CD4-positive, alpha-beta memory T cell (primary cell): ENCODE measurements around the gene S1PR2. TPM values are rescaled to one million over a fixed set of nuclear protein-coding genes. Genes with fewer than 3 reads are reported as not detected.

Experiments used
- CTCF ChIA-PET: fragments of 350-600 bp; sonication (Branson Sonifier 250); formaldehyde crosslinking; loops from one replicate; lab custom pipeline; 2021; ENCODE audit warnings: inconsistent platforms; ENCODE audit not compliant: partially characterized antibody; lab: Charles Lee
- POLR2A ChIA-PET: fragments of 350-600 bp; sonication (Branson Sonifier 250); formaldehyde crosslinking; loops from one replicate; lab custom pipeline; 2021; ENCODE audit not compliant: partially characterized antibody; lab: Charles Lee
- DNase-seq, 5 donors: peaks; one replicate each; pipeline versions ENCODE4 v3.0.0 to v3.0.0-alpha.2; 2020 to 2022; ENCODE audit warnings: mixed read lengths in 1 of 5
- H3K27ac ChIP-seq: one replicate; pipeline ENCODE4 v1.7.0; 2013; ENCODE audit warnings: low read depth, low read length
- H3K27me3 ChIP-seq: 2 replicates; pipeline ENCODE4 v1.7.0; 2013; ENCODE audit warnings: mild to moderate bottlenecking, low read length, moderate library complexity; ENCODE audit not compliant: insufficient read depth
- H3K36me3 ChIP-seq: 2 replicates; pipeline ENCODE4 v1.7.0; 2013; ENCODE audit warnings: mild to moderate bottlenecking, low read length, moderate library complexity; ENCODE audit not compliant: insufficient read depth
- H3K4me1 ChIP-seq: 2 replicates; pipeline ENCODE4 v1.7.0; 2013; ENCODE audit warnings: mild to moderate bottlenecking, low read length, moderate library complexity; ENCODE audit not compliant: insufficient read depth
- H3K4me3 ChIP-seq, 2 donors: one replicate each; pipeline ENCODE4 v1.7.0; 2013; ENCODE audit warnings: low read length in 2 of 2, mild to moderate bottlenecking in 1 of 2
- H3K9me3 ChIP-seq, 2 donors: one replicate each; pipeline ENCODE4 v1.7.0; 2013; ENCODE audit warnings: low read length in 2 of 2, control low read depth in 1 of 2; ENCODE audit not compliant: control insufficient read depth in 1 of 2
- H3K27ac Mint-ChIP-seq, 7 donors: one replicate each; pipeline ENCODE4 v1.8.0; 2020 to 2021; ENCODE audit warnings: mixed read lengths in 7 of 7, mild to moderate bottlenecking in 6 of 7, inconsistent platforms in 3 of 7, moderate library complexity in 3 of 7
- H3K27me3 Mint-ChIP-seq, 2 donors: one replicate each; pipeline ENCODE4 v1.8.0; 2020 to 2021; ENCODE audit warnings: mixed read lengths in 2 of 2
- H3K36me3 Mint-ChIP-seq, 2 donors: one replicate each; pipeline ENCODE4 v1.8.0; 2020 to 2021; ENCODE audit warnings: mixed read lengths in 2 of 2, inconsistent platforms in 1 of 2, mild to moderate bottlenecking in 1 of 2
- H3K4me1 Mint-ChIP-seq, 4 donors: one replicate each; pipeline ENCODE4 v1.8.0; 2020 to 2021; ENCODE audit warnings: mixed read lengths in 4 of 4, mild to moderate bottlenecking in 1 of 4
- H3K4me3 Mint-ChIP-seq, 8 donors: one replicate each; pipeline ENCODE4 v1.8.0; 2020 to 2021; ENCODE audit warnings: mixed read lengths in 8 of 8, mild to moderate bottlenecking in 7 of 8, moderate library complexity in 6 of 8, inconsistent platforms in 3 of 8
- H3K9me3 Mint-ChIP-seq, 8 donors: one replicate each; pipeline ENCODE4 v1.8.0; 2020 to 2021; ENCODE audit warnings: mixed read lengths in 8 of 8, mild to moderate bottlenecking in 5 of 8, inconsistent platforms in 3 of 8, moderate library complexity in 1 of 8
- intact Hi-C: fragments of 100-400 bp; cut with micrococcal nuclease; formaldehyde crosslinking; loops from one replicate; pipeline ENCODE4 v1.15.1; 2023
- polyA plus RNA-seq, 2 donors: library from polyadenylated mRNA; unstranded; fragments of 300-500 nt; fragmentation: Illumina TruSeq; gene quantifications; one replicate each; pipeline ENCODE4 v1.2.3, GENCODE V29; 2021
- total RNA-seq, 2 experiments: library from RNA; stranded (reverse); gene quantifications; one replicate each; pipeline ENCODE4 v1.2.3, GENCODE V29; 2021

The S1PR2 gene, protein sequence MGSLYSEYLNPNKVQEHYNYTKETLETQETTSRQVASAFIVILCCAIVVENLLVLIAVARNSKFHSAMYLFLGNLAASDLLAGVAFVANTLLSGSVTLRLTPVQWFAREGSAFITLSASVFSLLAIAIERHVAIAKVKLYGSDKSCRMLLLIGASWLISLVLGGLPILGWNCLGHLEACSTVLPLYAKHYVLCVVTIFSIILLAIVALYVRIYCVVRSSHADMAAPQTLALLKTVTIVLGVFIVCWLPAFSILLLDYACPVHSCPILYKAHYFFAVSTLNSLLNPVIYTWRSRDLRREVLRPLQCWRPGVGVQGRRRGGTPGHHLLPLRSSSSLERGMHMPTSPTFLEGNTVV
- total RNA-seq: 1 to 10 TPM; 9.0 to 9.4 TPM
- 1 to 10 TPM; 1.4 to 2.3 TPM for polyA plus RNA-seq

- Histone ChIP-seq H3K9me3 (no peaks in the 10 kb centered on the region), H3K4me1 (peaks cover 37% of the 10 kb centered on the region), H3K27ac (peak within 1 kb of the TSS; percentile 92), H3K27me3 (no peaks in the 10 kb centered on the region), H3K36me3 (no peaks in the 10 kb centered on the region), H3K4me3 (peak within 1 kb of the TSS; percentile 69 to 77)
- intact Hi-C loops: loop anchor here (2.0 to 10.0 kb wide), 3 partner anchors 36 to 604 kb away; partner anchors contain the start of genes DNMT1 and TMED1
- CTCF ChIA-PET: interaction anchor here (8.8 kb wide), 1 partner anchor 19 kb away, joined by 132 read pairs; the partner anchor contains the start of gene MRPL4
- Mint-ChIP-seq H3K4me3 (peak within 1 kb of the TSS; percentile 87 to 92 (median 90)), H3K27ac (peak within 1 kb of the TSS; percentile 92 to 97 (median 94)), H3K27me3 (no peaks in the 10 kb centered on the region), H3K36me3 (peaks cover 0 to 4% of the 10 kb centered on the region in 2 donors), H3K4me1 (peaks cover 20 to 52% (median 30%) of the 10 kb centered on the region in 4 donors), H3K9me3 (no peaks in the 10 kb centered on the region)
- POLR2A ChIA-PET: interaction anchor here (0.9 to 5.8 kb wide), 4 partner anchors 15 to 87 kb away, joined by 3 to 67 read pairs (median 6); partner anchors contain the start of gene MRPL4
- peak; percentile 67 to 86 (median 75) for DNase-seq
Observed at GRCh38 chr19:10230861-10231611, at the start of gene S1PR2. S1PR2 (minus strand) TSS chr19:10231331; CDS start chr19:10224905, 6,426 bp downstream.

DNA sequence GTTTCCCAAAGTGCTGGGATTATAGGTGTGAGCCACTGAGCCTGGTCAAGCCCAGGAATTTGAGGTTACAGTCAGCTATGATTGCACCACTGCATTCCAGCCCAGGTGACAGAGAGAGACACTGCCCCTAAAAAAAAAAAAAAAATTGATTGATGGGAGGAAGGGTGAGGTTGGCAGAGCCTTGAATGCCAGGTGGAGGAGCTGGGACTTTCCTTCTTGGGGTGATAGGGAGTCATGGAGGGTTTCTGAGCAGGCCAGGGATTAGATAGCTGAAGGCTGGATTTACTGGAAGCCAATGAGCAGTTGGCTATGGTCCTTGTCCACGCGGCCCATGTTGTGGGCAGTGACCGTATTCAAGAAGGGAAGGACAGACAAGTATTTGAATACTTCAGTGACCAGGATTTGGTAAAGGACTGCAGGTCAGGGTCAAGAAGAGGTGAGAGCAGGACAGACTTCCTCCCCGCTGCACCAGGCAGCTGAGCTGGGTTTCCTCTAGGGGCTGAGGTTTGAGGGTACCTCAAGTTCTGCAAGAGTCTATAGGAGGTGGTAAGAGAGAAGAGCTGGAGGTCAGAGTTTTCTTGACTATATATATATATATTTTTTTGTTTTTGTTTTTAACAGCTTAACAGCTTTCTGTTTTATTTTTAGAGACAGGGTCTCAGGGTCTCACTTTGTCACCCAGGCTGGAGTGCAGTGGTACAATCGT is 48.8 kb upstream of the S1PR2 start:
- Histone ChIP-seq H3K36me3 (peaks cover 12% of the 10 kb centered on the region), H3K4me1 (no peaks in the 10 kb centered on the region), H3K27ac (no peak overlapping the region), H3K4me3 (no peak overlapping the region), H3K9me3 (no peaks in the 10 kb centered on the region), H3K27me3 (no peaks in the 10 kb centered on the region)
- ChIA-PET POLR2A (interaction anchor here (0.8 to 2.2 kb wide), 4 partner anchors 9 to 61 kb away, joined by 3 to 9 read pairs (median 6); partner anchors contain the start of genes ICAM1 and ICAM5), CTCF (interaction anchor here (0.8 to 2.3 kb wide), 5 partner anchors 9 to 125 kb away, joined by 3 to 25 read pairs (median 6); partner anchors contain the start of gene ICAM1)
- Mint-ChIP-seq H3K4me3 (no peak overlapping the region), H3K9me3 (no peaks in the 10 kb centered on the region), H3K4me1 (peaks cover 2 to 10% (median 7%) of the 10 kb centered on the region in 4 donors), H3K36me3 (peaks cover 13 to 36% of the 10 kb centered on the region in 2 donors), H3K27me3 (no peaks in the 10 kb centered on the region), H3K27ac (peak overlapping the region in 2 of 7 donors; percentile 20 to 70)
- intact Hi-C loops: no loop called here
- no peak for DNase-seq

GRCh38 chr19:10278935-10279334 is 47.8 kb upstream of the S1PR2 start:
- ChIA-PET CTCF (interaction anchor here (0.8 to 2.0 kb wide), 4 partner anchors 9 to 113 kb away, joined by 3 to 6 read pairs (median 5); no protein-coding TSS in a partner anchor), POLR2A (interaction anchor here (1.5 to 2.2 kb wide), 3 partner anchors 8 to 11 kb away, joined by 7 to 9 read pairs (median 8); partner anchors contain the start of genes ICAM1 and ICAM5)
- peaks cover 3% of the 10 kb centered on the region for H3K36me3 ChIP-seq
- H3K4me1 ChIP-seq: no peaks in the 10 kb centered on the region
- no peaks in the 10 kb centered on the region for H3K9me3 ChIP-seq
- Mint-ChIP-seq H3K9me3 (no peaks in the 10 kb centered on the region), H3K36me3 (peaks cover 9 to 40% of the 10 kb centered on the region in 2 donors), H3K4me3 (no peak overlapping the region), H3K27ac (peak overlapping the region in 2 of 7 donors; percentile 81 to 89), H3K27me3 (no peaks in the 10 kb centered on the region), H3K4me1 (peaks cover 5 to 11% (median 8%) of the 10 kb centered on the region in 4 donors)
- intact Hi-C loops: no loop called here
- no peaks in the 10 kb centered on the region for H3K27me3 ChIP-seq
- H3K27ac ChIP-seq: no peak overlapping the region
- no peak for DNase-seq
- no peak overlapping the region for H3K4me3 ChIP-seq

GRCh38 chr19:10277795-10278589 is 46.9 kb upstream of the S1PR2 start:
- no peak overlapping the region for H3K4me3 Mint-ChIP-seq
- peaks cover 6 to 14% (median 8%) of the 10 kb centered on the region in 4 donors for H3K4me1 Mint-ChIP-seq
- ChIA-PET CTCF (interaction anchor here (0.8 to 1.6 kb wide), 4 partner anchors 8 to 111 kb away, joined by 3 to 6 read pairs (median 4); no protein-coding TSS in a partner anchor), POLR2A (interaction anchor here (1.9 to 2.2 kb wide), 2 partner anchors 8 to 12 kb away, joined by 8 to 9 read pairs; partner anchors contain the start of gene ICAM5)
- H3K27ac ChIP-seq: no peak overlapping the region
- no peaks in the 10 kb centered on the region for H3K4me1 ChIP-seq
- no peaks in the 10 kb centered on the region for H3K27me3 Mint-ChIP-seq
- no peaks in the 10 kb centered on the region for H3K9me3 Mint-ChIP-seq
- H3K4me3 ChIP-seq: no peak overlapping the region
- peaks cover under 1% of the 10 kb centered on the region for H3K36me3 ChIP-seq
- peak overlapping the region in 2 of 7 donors; percentile 35 to 77 for H3K27ac Mint-ChIP-seq
- intact Hi-C loops: no loop called here
- no peaks in the 10 kb centered on the region for H3K9me3 ChIP-seq
- H3K36me3 Mint-ChIP-seq: peaks cover 9 to 35% of the 10 kb centered on the region in 2 donors
- no peaks in the 10 kb centered on the region for H3K27me3 ChIP-seq
- no peak for DNase-seq

DNA sequence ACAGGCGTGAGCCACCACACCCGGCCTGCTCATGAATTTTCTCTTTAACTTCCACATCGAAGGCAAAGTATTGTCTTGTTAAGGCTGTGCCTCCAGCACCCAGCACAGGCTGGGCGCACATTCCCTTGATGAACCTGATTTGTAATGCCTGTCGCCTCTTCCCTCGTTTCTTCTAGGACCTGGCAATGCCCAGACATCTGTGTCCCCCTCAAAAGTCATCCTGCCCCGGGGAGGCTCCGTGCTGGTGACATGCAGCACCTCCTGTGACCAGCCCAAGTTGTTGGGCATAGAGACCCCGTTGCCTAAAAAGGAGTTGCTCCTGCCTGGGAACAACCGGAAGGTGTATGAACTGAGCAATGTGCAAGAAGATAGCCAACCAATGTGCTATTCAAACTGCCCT is 43.5 kb upstream of the S1PR2 start:
- H3K4me1 ChIP-seq: peaks cover 33% of the 10 kb centered on the region
- peak overlapping the region in 1 of 8 donors; percentile 31 for H3K4me3 Mint-ChIP-seq
- ChIA-PET CTCF (interaction anchor here (1.3 kb wide), 1 partner anchor 106 kb away, joined by 4 read pairs; the partner anchor contains the start of gene TYK2), POLR2A (interaction anchor here (0.7 to 1.1 kb wide), 2 partner anchors 118 to 129 kb away, joined by 3 read pairs; partner anchors contain the start of gene CDC37)
- H3K27ac Mint-ChIP-seq: peak overlapping the region in 2 of 7 donors; percentile 24 to 90
- no peak overlapping the region for H3K4me3 ChIP-seq
- H3K27me3 ChIP-seq: no peaks in the 10 kb centered on the region
- no peak overlapping the region for H3K27ac ChIP-seq
- no peaks in the 10 kb centered on the region for H3K36me3 ChIP-seq
- no peak for DNase-seq
- peaks cover 10 to 40% (median 25%) of the 10 kb centered on the region in 4 donors for H3K4me1 Mint-ChIP-seq
- no peaks in the 10 kb centered on the region for H3K27me3 Mint-ChIP-seq
- peaks cover 4 to 33% of the 10 kb centered on the region in 2 donors for H3K36me3 Mint-ChIP-seq
- H3K9me3 Mint-ChIP-seq: no peaks in the 10 kb centered on the region
- H3K9me3 ChIP-seq: no peaks in the 10 kb centered on the region
- intact Hi-C loops: no loop called here
